Gastrocnemius medialis (tissue), 4 donors: Measurements from ENCODE around the gene DCBLD1. TPM values are rescaled to one million over a fixed set of nuclear protein-coding genes. Genes with fewer than 3 reads are reported as not detected.

Experiments used
- ATAC-seq, 2 donors: fragments of 150-250 bp; one replicate each; pipeline ENCODE4 v1.9.1; 2016
- DNase-seq, 2 donors: peaks; one replicate each; pipeline ENCODE4 v3.0.0-alpha.2; 2019
- H3K27ac ChIP-seq, 4 donors: fragments of 200-600 bp; sonication (generic); 1 replicate in 1 of 4; 2 replicates in 3 of 4; pipeline ENCODE4 v1.5.1; 2016 to 2018; ENCODE audit warnings: mild to moderate bottlenecking in 2 of 4, moderate library complexity in 1 of 4
- H3K27me3 ChIP-seq, 3 donors: fragments of 200-600 bp; sonication (generic) in 2 of 3; 1 replicate in 1 of 3; 2 replicates in 2 of 3; pipeline versions ENCODE4 v1.5.1 to v1.6.0; 2016 to 2019; ENCODE audit warnings: mild to moderate bottlenecking in 1 of 3, moderate library complexity in 1 of 3
- H3K36me3 ChIP-seq, 2 donors: fragments of 200-600 bp; sonication (generic) in 1 of 2; one replicate each; pipeline ENCODE4 v1.5.1; 2017 to 2018
- H3K4me1 ChIP-seq, 2 donors: fragments of 200-600 bp; sonication (generic) in 1 of 2; one replicate each; pipeline ENCODE4 v1.5.1; 2016 to 2017; ENCODE audit warnings: mild to moderate bottlenecking in 2 of 2
- H3K4me3 ChIP-seq, 4 donors: fragments of 200-600 bp; sonication (generic) in 3 of 4; 1 replicate in 1 of 4; 2 replicates in 3 of 4; pipeline ENCODE4 v1.5.1; 2016 to 2019; ENCODE audit warnings: mild to moderate bottlenecking in 2 of 4
- H3K9me3 ChIP-seq, 3 donors: fragments of 200-600 bp; sonication (generic) in 2 of 3; 1 replicate in 1 of 3; 2 replicates in 2 of 3; pipeline ENCODE4 v1.5.1; 2016 to 2019
- CTCF ChIP-seq, 5 experiments: fragments of 450-650 bp in 3 of 5; fragments of 200-600 bp in 2 of 5; sonication (generic) in 2 of 5; IDR thresholded peaks in 4 of 5; conservative IDR thresholded peaks in 1 of 5; 1 replicate in 4 of 5; 2 replicates in 1 of 5; pipeline ENCODE4 v1.5.1; 2016 to 2019; ENCODE audit warnings: antibody characterized with exemption in 5 of 5, mild to moderate bottlenecking in 3 of 5, moderate library complexity in 3 of 5
- POLR2A ChIP-seq, 2 donors: fragments of 450-650 bp; IDR thresholded peaks; one replicate each; pipeline ENCODE4 v1.6.1; 2017; ENCODE audit warnings: antibody characterized with exemption in 2 of 2, mild to moderate bottlenecking in 2 of 2, moderate library complexity in 2 of 2
- in situ Hi-C, 4 donors: fragments of 200-750 bp; cut with MboI; loops; one replicate each; pipeline versions ENCODE4 v1.15.0 to v1.8.0; 2017; ENCODE audit warnings: low sequenced_read_pairs in 4 of 4
- intact Hi-C: fragments of 100-400 bp; cut with DNase I; formaldehyde crosslinking; loops from one replicate; pipeline ENCODE4 v1.15.1; 2023; ENCODE audit warnings: low total_unique reads
- total RNA-seq, 4 donors: library from RNA; depleted of rRNA; stranded (reverse); fragments of >200 nt; gene quantifications; one replicate each; pipeline versions ENCODE4 v1.1.0 to v1.2.3, GENCODE V29; 2016

DCBLD1 gene
- total RNA-seq, 4 donors from 2014 or later: 4.3 to 8.1 (median 5.2) TPM

GRCh38 chr6:117481278-117481925, 1.1 kb upstream of the DCBLD1 start:
- H3K4me1 ChIP-seq: peaks cover 13 to 19% of the 10 kb centered on the region in 2 donors
- peak overlapping the region; percentile 70 to 92 (median 91) for H3K27ac ChIP-seq
- H3K4me3 ChIP-seq: peak overlapping the region in 1 of 4 donors; percentile 65
- DNase-seq: no peak
- TF ChIP-seq POLR2A (IDR thresholded peaks at IDR 0.05): no peak
- TF ChIP-seq CTCF (IDR thresholded peaks at IDR 0.05 in 4 of 5, conservative IDR thresholded peaks at IDR 0.05 in 1 of 5): no peak
- no peak for ATAC-seq
- H3K9me3 ChIP-seq: no peaks in the 10 kb centered on the region
- no peaks in the 10 kb centered on the region for H3K36me3 ChIP-seq
- intact Hi-C loops: loop anchor here (2.0 kb wide), 1 partner anchor 121 kb away; the partner anchor contains the start of gene GOPC
- no peaks in the 10 kb centered on the region for H3K27me3 ChIP-seq
- in situ Hi-C loops: no loop called here

- in situ Hi-C loops: no loop called here
- ATAC-seq: no peak
- Histone ChIP-seq H3K36me3 (no peaks in the 10 kb centered on the region), H3K4me3 (peak overlapping the region; percentile 55 to 95 (median 76)), H3K27me3 (no peaks in the 10 kb centered on the region), H3K27ac (peak overlapping the region; percentile 70 to 92 (median 91)), H3K9me3 (no peaks in the 10 kb centered on the region), H3K4me1 (peaks cover 13 to 19% of the 10 kb centered on the region in 2 donors)
- TF ChIP-seq POLR2A (IDR thresholded peaks at IDR 0.05) (no peak), CTCF (IDR thresholded peaks at IDR 0.05 in 4 of 5, conservative IDR thresholded peaks at IDR 0.05 in 1 of 5) (no peak)
- intact Hi-C loops: loop anchor here (2.0 kb wide), 3 partner anchors 31 to 121 kb away; partner anchors contain the start of gene GOPC
- no peak for DNase-seq
These were observed 591 bp upstream of the DCBLD1 start for GRCh38 chr6:117481926-117482239.

DNA sequence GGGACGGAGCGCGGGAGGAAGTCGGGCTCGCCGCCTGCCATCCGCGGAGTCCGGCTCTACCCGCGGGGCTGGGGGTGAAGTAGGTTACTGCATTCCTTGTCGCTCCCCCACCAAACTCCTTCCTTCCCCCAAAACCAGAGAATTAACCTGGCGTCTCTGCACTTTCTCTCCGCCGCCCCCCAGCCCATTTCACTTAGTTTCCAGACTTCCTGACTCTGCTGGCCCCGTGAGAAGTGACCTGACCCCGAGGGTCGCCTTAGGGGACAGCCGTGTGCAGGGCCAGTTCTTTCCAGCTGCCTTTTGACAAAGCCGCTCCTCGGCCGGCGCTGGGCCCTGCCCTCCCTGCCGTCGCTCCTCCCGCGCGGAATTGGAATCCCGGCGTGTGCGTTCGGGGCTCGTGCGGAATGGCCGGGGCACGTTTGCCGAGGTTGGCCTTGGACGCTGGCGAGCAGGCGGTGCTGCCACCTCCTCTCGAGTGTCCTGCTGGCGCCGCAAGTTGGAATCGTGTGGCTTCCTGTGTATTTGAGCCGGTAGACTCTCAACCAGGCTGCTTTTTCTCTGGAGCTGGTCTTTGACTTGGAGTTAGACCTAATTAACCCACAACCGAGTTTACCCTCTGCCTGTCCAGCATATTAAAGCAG, 650 bp downstream of the DCBLD1 start:
- H3K4me1 ChIP-seq: peaks cover 13 to 19% of the 10 kb centered on the region in 2 donors
- no peaks in the 10 kb centered on the region for H3K27me3 ChIP-seq
- peak overlapping the region; percentile 89 to 92 (median 91) for H3K27ac ChIP-seq
- peak; percentile 63 to 71 for ATAC-seq
- DNase-seq: peak; percentile 58 to 62
- TF ChIP-seq CTCF (IDR thresholded peaks at IDR 0.05 in 4 of 5, conservative IDR thresholded peaks at IDR 0.05 in 1 of 5): no peak
- TF ChIP-seq POLR2A (IDR thresholded peaks at IDR 0.05): peak in 1 of 2 donors; percentile 0
- intact Hi-C loops: loop anchor here (2.0 kb wide), 2 partner anchors 32 to 64 kb away; no protein-coding TSS in a partner anchor
- no peaks in the 10 kb centered on the region for H3K9me3 ChIP-seq
- peak overlapping the region; percentile 65 to 95 (median 82) for H3K4me3 ChIP-seq
- no peaks in the 10 kb centered on the region for H3K36me3 ChIP-seq
- in situ Hi-C loops: no loop called here

- intact Hi-C loops (loop anchor here (2.0 kb wide), 2 partner anchors 33 to 63 kb away; no protein-coding TSS in a partner anchor), in situ Hi-C loops (no loop called here)
- Histone ChIP-seq H3K36me3 (no peaks in the 10 kb centered on the region), H3K4me1 (peaks cover 13 to 19% of the 10 kb centered on the region in 2 donors), H3K9me3 (no peaks in the 10 kb centered on the region), H3K27me3 (no peaks in the 10 kb centered on the region), H3K27ac (peak overlapping the region; percentile 89 to 92 (median 91)), H3K4me3 (peak overlapping the region; percentile 65 to 95 (median 82))
- DNase-seq (no peak), ATAC-seq (peak; percentile 23 to 26)
- TF ChIP-seq POLR2A (IDR thresholded peaks at IDR 0.05) (no peak), CTCF (IDR thresholded peaks at IDR 0.05 in 4 of 5, conservative IDR thresholded peaks at IDR 0.05 in 1 of 5) (no peak)
These were observed 1.2 kb downstream of the DCBLD1 start for GRCh38 chr6:117483645-117484016.
